Measurements from ENCODE around the gene CBY3. TPM values are rescaled to one million over a fixed set of nuclear protein-coding genes. Genes with fewer than 3 reads are reported as not detected.
"Not testable (repeated sequence)": the region's sequence is repeated elsewhere in the genome, so short reads cannot be mapped to it uniquely, and the experiment has no call there.

CBY3 gene
- total RNA-seq, 2 donors from 2014 or later: not detected

GRCh38 chr5:179697108-179697507, 16.3 kb upstream of the CBY3 start:
- H3K4me1 ChIP-seq (ENCODE audit: control insufficient read depth, insufficient read depth, low read length): no peaks in the 10 kb centered on the region
- H3K9me3 ChIP-seq (ENCODE audit: control insufficient read depth, low read length): no peaks in the 10 kb centered on the region
- peaks cover 18% of the 10 kb centered on the region for H3K36me3 ChIP-seq (ENCODE audit: control insufficient read depth, insufficient read depth, low read length)
- Mint-ChIP-seq H3K36me3 (ENCODE audit: low read depth) (peaks cover 15% of the 10 kb centered on the region), H3K4me3 (peak overlapping the region; percentile 97), H3K4me1 (peaks cover 4% of the 10 kb centered on the region), H3K27ac (no peak overlapping the region), H3K27me3 (ENCODE audit: insufficient read depth) (peaks cover 1% of the 10 kb centered on the region), H3K9me3 (no peaks in the 10 kb centered on the region)
- 96 to 100% methylated on average over 1 to 2 of the region's 2 CpGs for WGBS, 2 experiments (ENCODE audit: insufficient coverage in 1 of 2, insufficient read length in 1 of 2)
- no peak overlapping the region for H3K9ac ChIP-seq (ENCODE audit: extremely low read depth, low read length, poor library complexity, severe bottlenecking)
- no peak for DNase-seq
- H3K4me3 ChIP-seq (ENCODE audit: low read length): no peak overlapping the region
- no peak overlapping the region for H3K27ac ChIP-seq (ENCODE audit: low read depth, low read length)
- H3K27me3 ChIP-seq (ENCODE audit: control insufficient read depth, insufficient read depth, low read length, poor library complexity, severe bottlenecking): no peaks in the 10 kb centered on the region
- TF ChIP-seq CTCF (conservative IDR thresholded peaks at IDR 0.05): no peak

GRCh38 chr5:179696603-179697002, 15.8 kb upstream of the CBY3 start:
- Histone ChIP-seq H3K9me3 (ENCODE audit: control insufficient read depth, low read length) (no peaks in the 10 kb centered on the region), H3K27me3 (ENCODE audit: control insufficient read depth, insufficient read depth, low read length, poor library complexity, severe bottlenecking) (no peaks in the 10 kb centered on the region), H3K9ac (ENCODE audit: extremely low read depth, low read length, poor library complexity, severe bottlenecking) (no peak overlapping the region), H3K4me3 (ENCODE audit: low read length) (no peak overlapping the region), H3K36me3 (ENCODE audit: control insufficient read depth, insufficient read depth, low read length) (peaks cover 13% of the 10 kb centered on the region), H3K4me1 (ENCODE audit: control insufficient read depth, insufficient read depth, low read length) (no peaks in the 10 kb centered on the region), H3K27ac (ENCODE audit: low read depth, low read length) (no peak overlapping the region)
- 99 to 100% methylated on average over 2 to 3 of the region's 3 CpGs for WGBS, 2 experiments (ENCODE audit: insufficient coverage in 1 of 2, insufficient read length in 1 of 2)
- Mint-ChIP-seq H3K4me1 (peaks cover 4% of the 10 kb centered on the region), H3K9me3 (no peaks in the 10 kb centered on the region), H3K36me3 (ENCODE audit: low read depth) (peaks cover 12% of the 10 kb centered on the region), H3K27ac (no peak overlapping the region), H3K4me3 (no peak overlapping the region), H3K27me3 (ENCODE audit: insufficient read depth) (peaks cover 1% of the 10 kb centered on the region)
- no peak for TF ChIP-seq CTCF (conservative IDR thresholded peaks at IDR 0.05)
- DNase-seq: no peak

- Histone ChIP-seq H3K27me3 (ENCODE audit: control insufficient read depth, insufficient read depth, low read length, poor library complexity, severe bottlenecking) (no peaks in the 10 kb centered on the region), H3K36me3 (ENCODE audit: control insufficient read depth, insufficient read depth, low read length) (no peaks in the 10 kb centered on the region), H3K27ac (ENCODE audit: low read depth, low read length) (no peak overlapping the region), H3K4me3 (ENCODE audit: low read length) (no peak overlapping the region), H3K4me1 (ENCODE audit: control insufficient read depth, insufficient read depth, low read length) (no peaks in the 10 kb centered on the region), H3K9ac (ENCODE audit: extremely low read depth, low read length, poor library complexity, severe bottlenecking) (no peak overlapping the region), H3K9me3 (ENCODE audit: control insufficient read depth, low read length) (no peaks in the 10 kb centered on the region)
- Mint-ChIP-seq H3K36me3 (ENCODE audit: low read depth) (no peaks in the 10 kb centered on the region), H3K27me3 (ENCODE audit: insufficient read depth) (peaks cover 1% of the 10 kb centered on the region), H3K4me3 (no peak overlapping the region), H3K27ac (no peak overlapping the region), H3K9me3 (no peaks in the 10 kb centered on the region), H3K4me1 (peaks cover 2% of the 10 kb centered on the region)
- TF ChIP-seq CTCF (conservative IDR thresholded peaks at IDR 0.05): no peak
- DNase-seq: no peak
- WGBS, 2 experiments (ENCODE audit: insufficient coverage in 1 of 2, insufficient read length in 1 of 2): 95 to 96% methylated on average over 5 to 6 of the region's 6 CpGs
Observed at GRCh38 chr5:179694561-179694960, 13.7 kb upstream of the CBY3 start.

- H3K36me3 ChIP-seq (ENCODE audit: control insufficient read depth, insufficient read depth, low read length); H3K27ac ChIP-seq (ENCODE audit: low read depth, low read length); H3K4me1 Mint-ChIP-seq; H3K27me3 Mint-ChIP-seq (ENCODE audit: insufficient read depth); H3K4me1 ChIP-seq (ENCODE audit: control insufficient read depth, insufficient read depth, low read length); H3K9me3 Mint-ChIP-seq; H3K9me3 ChIP-seq (ENCODE audit: control insufficient read depth, low read length); H3K4me3 Mint-ChIP-seq; H3K27me3 ChIP-seq (ENCODE audit: control insufficient read depth, insufficient read depth, low read length, poor library complexity, severe bottlenecking); H3K27ac Mint-ChIP-seq; DNase-seq; H3K36me3 Mint-ChIP-seq (ENCODE audit: low read depth); H3K4me3 ChIP-seq (ENCODE audit: low read length); H3K9ac ChIP-seq (ENCODE audit: extremely low read depth, low read length, poor library complexity, severe bottlenecking): not testable (repeated sequence)
- 83 to 88% methylated on average over 7 to 9 of the region's 9 CpGs for WGBS, 2 experiments (ENCODE audit: insufficient coverage in 1 of 2, insufficient read length in 1 of 2)
Observed at GRCh38 chr5:179689212-179689611, 8.4 kb upstream of the CBY3 start.
